Sigmoid colon (tissue), 7 donors: ENCODE measurements around the gene PDZD4. TPM values are rescaled to one million over a fixed set of nuclear protein-coding genes. Genes with fewer than 3 reads are reported as not detected.

Experiments used
- DNase-seq: peaks from one replicate; pipeline ENCODE4 v3.0.0-alpha.2; 2019
- H3K27ac ChIP-seq, 4 donors: fragments of 200-600 bp; sonication (generic); one replicate each; pipeline ENCODE4 v1.5.1; 2016 to 2019; ENCODE audit warnings: mild to moderate bottlenecking in 1 of 4
- H3K27me3 ChIP-seq, 3 donors: fragments of 200-600 bp; sonication (generic); one replicate each; pipeline ENCODE4 v1.5.1; 2019; ENCODE audit warnings: mild to moderate bottlenecking in 1 of 3
- H3K36me3 ChIP-seq, 4 donors: fragments of 200-600 bp; sonication (generic); one replicate each; pipeline ENCODE4 v1.5.1; 2016 to 2019
- H3K4me1 ChIP-seq, 4 donors: fragments of 200-600 bp; sonication (generic); one replicate each; pipeline ENCODE4 v1.5.1; 2017 to 2019
- H3K4me3 ChIP-seq, 4 donors: fragments of 200-600 bp; sonication (generic); one replicate each; pipeline ENCODE4 v1.5.1; 2017 to 2019; ENCODE audit warnings: mild to moderate bottlenecking in 2 of 4, moderate library complexity in 1 of 4
- H3K9me3 ChIP-seq, 4 donors: fragments of 200-600 bp in 3 of 4; sonication (generic) in 3 of 4; one replicate each; pipeline versions ENCODE4 v1.5.1 to v1.6.1; 2013 to 2019
- EP300 ChIP-seq, 4 donors: sonication (generic); formaldehyde crosslinking; IDR thresholded peaks; one replicate each; pipeline ENCODE4 v1.6.1; 2017; ENCODE audit warnings: antibody characterized with exemption in 4 of 4
- POLR2A ChIP-seq, 2 donors: fragments of 450-650 bp; IDR thresholded peaks; one replicate each; pipeline ENCODE4 v1.6.1; 2016; ENCODE audit warnings: antibody characterized with exemption in 2 of 2, mild to moderate bottlenecking in 2 of 2, moderate library complexity in 2 of 2
- POLR2AphosphoS5 ChIP-seq, 4 donors: sonication (generic); formaldehyde crosslinking; IDR thresholded peaks; one replicate each; pipeline ENCODE4 v1.6.1; 2017; ENCODE audit warnings: antibody characterized with exemption in 4 of 4
- WGBS, 2 donors: extraction: QIAGEN DNeasy Blood & Tissue Kit; methylation state at CpG; one replicate each; pipeline ENCODE4 v1.1.7; 2013; 5-methylcytosine and 5-hydroxymethylcytosine counted together
- intact Hi-C: fragments of 100-400 bp; cut with DNase I; formaldehyde crosslinking; loops from one replicate; pipeline ENCODE4 v1.15.1; 2023
- polyA plus RNA-seq, 3 donors: library from polyadenylated mRNA; stranded (reverse); fragments of 200-250 nt; gene quantifications; one replicate each; pipeline ENCODE4 v1.2.3, GENCODE V29; 2013
- total RNA-seq, 4 donors: library from RNA; depleted of rRNA; stranded (reverse); fragments of >200 nt; gene quantifications; one replicate each; pipeline ENCODE4 v1.1.0, GENCODE V29; 2016
- TF ChIP-seq, protein P1 (sequence below), 4 experiments: fragments of 450-650 bp in 3 of 4; fragments of 200-600 bp in 1 of 4; IDR thresholded peaks; one replicate each; pipeline ENCODE4 v1.5.1; 2016 to 2019; ENCODE audit warnings: antibody characterized with exemption in 4 of 4, mild to moderate bottlenecking in 3 of 4, moderate library complexity in 2 of 4
- donor health status: healthy with polysubstance abuse.
- donor health status: Bipolar disorder and iron deficiency.
- donor health status: healthy.

The PDZD4 gene
- total and polyA plus RNA-seq, 7 donors: 0.46 to 24.4 (median 8.6) TPM

DNA sequence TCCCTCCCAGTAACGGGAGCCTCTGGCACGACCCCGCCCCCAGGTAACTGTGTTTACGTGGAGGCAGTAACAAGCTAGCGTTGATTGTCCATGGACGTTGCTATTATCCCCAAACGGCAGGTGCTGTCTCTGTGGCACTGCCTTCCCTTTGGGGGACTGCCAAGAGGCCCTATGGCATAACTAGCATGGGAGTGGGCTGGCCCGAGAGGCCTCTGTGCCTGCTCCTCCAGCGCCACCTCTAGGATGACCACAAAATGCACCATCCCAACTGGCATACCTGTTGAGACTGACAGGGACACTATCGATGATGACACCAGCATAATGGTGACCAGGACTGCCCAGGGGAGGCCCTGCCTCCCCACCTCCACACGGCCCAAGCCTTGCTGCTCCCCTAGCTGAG is 48.0 kb downstream of the PDZD4 start:
- peak overlapping the region in 3 of 4 donors; percentile 85 to 91 (median 88) for H3K27ac ChIP-seq
- no peak for DNase-seq
- no peaks in the 10 kb centered on the region for H3K9me3 ChIP-seq
- H3K4me1 ChIP-seq: peaks cover 0 to 32% (median 29%) of the 10 kb centered on the region in 4 donors
- peaks cover 0 to 24% (median 3%) of the 10 kb centered on the region in 4 donors for H3K36me3 ChIP-seq
- peaks cover 0 to 3% (median 0%) of the 10 kb centered on the region in 3 donors for H3K27me3 ChIP-seq
- intact Hi-C loops: loop anchor here (5.0 kb wide), 1 partner anchor 150 kb away; no protein-coding TSS in a partner anchor
- WGBS, 2 donors: 12 to 68% methylated on average over 11 of the region's 11 CpGs
- peak overlapping the region in 1 of 4 donors; percentile 38 for H3K4me3 ChIP-seq
- TF ChIP-seq POLR2AphosphoS5 (IDR thresholded peaks at IDR 0.05): no peak
- TF ChIP-seq EP300 (IDR thresholded peaks at IDR 0.05): no peak
- TF ChIP-seq, protein P1, sequence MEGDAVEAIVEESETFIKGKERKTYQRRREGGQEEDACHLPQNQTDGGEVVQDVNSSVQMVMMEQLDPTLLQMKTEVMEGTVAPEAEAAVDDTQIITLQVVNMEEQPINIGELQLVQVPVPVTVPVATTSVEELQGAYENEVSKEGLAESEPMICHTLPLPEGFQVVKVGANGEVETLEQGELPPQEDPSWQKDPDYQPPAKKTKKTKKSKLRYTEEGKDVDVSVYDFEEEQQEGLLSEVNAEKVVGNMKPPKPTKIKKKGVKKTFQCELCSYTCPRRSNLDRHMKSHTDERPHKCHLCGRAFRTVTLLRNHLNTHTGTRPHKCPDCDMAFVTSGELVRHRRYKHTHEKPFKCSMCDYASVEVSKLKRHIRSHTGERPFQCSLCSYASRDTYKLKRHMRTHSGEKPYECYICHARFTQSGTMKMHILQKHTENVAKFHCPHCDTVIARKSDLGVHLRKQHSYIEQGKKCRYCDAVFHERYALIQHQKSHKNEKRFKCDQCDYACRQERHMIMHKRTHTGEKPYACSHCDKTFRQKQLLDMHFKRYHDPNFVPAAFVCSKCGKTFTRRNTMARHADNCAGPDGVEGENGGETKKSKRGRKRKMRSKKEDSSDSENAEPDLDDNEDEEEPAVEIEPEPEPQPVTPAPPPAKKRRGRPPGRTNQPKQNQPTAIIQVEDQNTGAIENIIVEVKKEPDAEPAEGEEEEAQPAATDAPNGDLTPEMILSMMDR (IDR thresholded peaks at IDR 0.05): peak in 1 of 4 experiments; percentile 10

DNA sequence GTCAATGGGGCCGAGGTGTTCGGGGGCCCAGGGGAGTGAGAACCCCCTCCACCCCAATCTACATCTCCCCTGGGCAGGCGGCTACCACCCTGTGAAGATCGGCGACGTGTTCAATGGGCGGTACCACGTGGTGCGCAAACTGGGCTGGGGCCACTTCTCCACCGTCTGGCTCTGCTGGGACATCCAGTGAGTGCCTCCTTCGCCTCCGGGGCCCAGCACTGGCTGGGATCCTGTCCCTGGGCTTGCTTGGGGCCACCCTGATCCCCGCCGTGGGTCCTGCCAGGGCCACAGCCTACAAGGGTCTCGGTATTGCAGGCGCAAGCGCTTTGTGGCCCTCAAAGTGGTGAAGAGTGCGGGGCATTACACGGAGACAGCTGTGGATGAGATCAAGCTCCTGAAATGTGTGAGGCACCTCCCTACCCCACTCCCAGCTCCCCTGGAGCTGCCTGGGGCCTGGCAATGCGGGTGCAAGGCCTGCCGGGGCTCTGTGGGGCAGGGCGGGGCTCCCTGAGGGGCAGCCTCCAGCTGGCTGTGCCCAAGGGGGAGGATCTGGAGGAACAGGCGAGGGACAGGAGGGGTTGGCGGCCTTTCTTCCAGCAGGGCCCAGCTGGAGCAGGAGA is 48.8 kb downstream of the PDZD4 start:
- no peak for DNase-seq
- TF ChIP-seq, protein P1 (IDR thresholded peaks at IDR 0.05): no peak
- TF ChIP-seq POLR2A (IDR thresholded peaks at IDR 0.05): peak in 1 of 2 donors; percentile 11
- no peak for TF ChIP-seq EP300 (IDR thresholded peaks at IDR 0.05)
- TF ChIP-seq POLR2AphosphoS5 (IDR thresholded peaks at IDR 0.05): peak in 2 of 4 donors; percentile 13 to 28
- Histone ChIP-seq H3K9me3 (no peaks in the 10 kb centered on the region), H3K4me3 (peak overlapping the region in 3 of 4 donors; percentile 28 to 38 (median 35)), H3K27ac (peak overlapping the region; percentile 74 to 91 (median 86)), H3K36me3 (peaks cover 0 to 16% (median 3%) of the 10 kb centered on the region in 4 donors), H3K27me3 (peaks cover 0 to 3% (median 0%) of the 10 kb centered on the region in 3 donors), H3K4me1 (peaks cover 0 to 32% (median 29%) of the 10 kb centered on the region in 4 donors)
- intact Hi-C loops: loop anchor here (5.0 kb wide), 1 partner anchor 151 kb away; no protein-coding TSS in a partner anchor
- 26 to 73% methylated on average over 24 of the region's 24 CpGs for WGBS, 2 donors

DNA sequence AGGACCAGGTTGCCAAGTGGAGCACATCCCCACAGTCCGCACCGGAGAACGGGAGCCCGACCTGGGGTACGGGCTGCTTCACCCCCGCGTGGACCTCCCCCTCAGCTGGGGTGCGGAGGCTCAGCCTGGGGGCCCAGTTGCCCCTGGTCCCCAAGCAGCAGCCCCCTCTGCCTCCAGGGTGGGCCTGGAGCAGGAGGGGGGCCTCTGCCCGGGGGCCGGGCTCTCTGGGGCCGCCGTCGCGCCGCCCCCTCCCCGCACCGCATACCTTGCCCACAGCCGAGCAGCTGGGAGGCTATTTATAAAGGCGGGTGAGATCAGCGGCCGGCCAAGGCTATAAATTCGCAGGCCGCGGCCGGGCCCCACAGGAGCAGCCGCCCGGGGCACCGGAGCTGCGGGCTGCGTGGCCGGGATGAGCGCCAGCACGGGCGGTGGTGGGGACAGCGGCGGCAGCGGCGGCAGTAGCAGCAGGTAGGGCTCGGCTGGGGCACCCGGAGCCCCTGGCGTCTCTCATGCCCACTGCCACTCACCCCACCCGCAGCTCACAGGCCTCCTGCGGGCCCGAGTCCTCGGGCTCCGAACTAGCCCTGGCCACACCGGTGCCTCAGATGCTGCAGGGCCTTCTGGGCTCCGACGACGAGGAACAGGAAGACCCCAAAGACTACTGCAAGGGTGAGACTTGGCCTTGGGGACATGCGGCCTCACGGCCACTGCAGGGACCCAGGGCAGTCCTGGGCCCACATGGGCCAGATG is 49.5 kb downstream of the PDZD4 start, which contains the start of gene SRPK3:
SRPK3 (plus strand) TSS at position 364 of the 750 bp plus-strand sequence; CDS start at position 410, 46 bp downstream.
- no peak for DNase-seq
- intact Hi-C loops: loop anchor here (5.0 kb wide), 1 partner anchor 151 kb away; no protein-coding TSS in a partner anchor
- Histone ChIP-seq H3K4me3 (peak within 1 kb of the TSS in 3 of 4 donors; percentile 28 to 38 (median 35)), H3K9me3 (no peaks in the 10 kb centered on the region), H3K4me1 (peaks cover 0 to 32% (median 29%) of the 10 kb centered on the region in 4 donors), H3K27me3 (peaks cover 0 to 3% (median 0%) of the 10 kb centered on the region in 3 donors), H3K27ac (peak within 1 kb of the TSS; percentile 74 to 91 (median 86)), H3K36me3 (peaks cover 0 to 13% (median 4%) of the 10 kb centered on the region in 4 donors)
- TF ChIP-seq POLR2A (IDR thresholded peaks at IDR 0.05) (no peak), POLR2AphosphoS5 (IDR thresholded peaks at IDR 0.05) (peak in 3 of 4 donors; percentile 48 to 50 (median 49))
- 7 to 23% methylated on average over 52 of the region's 52 CpGs for WGBS, 2 donors

DNA sequence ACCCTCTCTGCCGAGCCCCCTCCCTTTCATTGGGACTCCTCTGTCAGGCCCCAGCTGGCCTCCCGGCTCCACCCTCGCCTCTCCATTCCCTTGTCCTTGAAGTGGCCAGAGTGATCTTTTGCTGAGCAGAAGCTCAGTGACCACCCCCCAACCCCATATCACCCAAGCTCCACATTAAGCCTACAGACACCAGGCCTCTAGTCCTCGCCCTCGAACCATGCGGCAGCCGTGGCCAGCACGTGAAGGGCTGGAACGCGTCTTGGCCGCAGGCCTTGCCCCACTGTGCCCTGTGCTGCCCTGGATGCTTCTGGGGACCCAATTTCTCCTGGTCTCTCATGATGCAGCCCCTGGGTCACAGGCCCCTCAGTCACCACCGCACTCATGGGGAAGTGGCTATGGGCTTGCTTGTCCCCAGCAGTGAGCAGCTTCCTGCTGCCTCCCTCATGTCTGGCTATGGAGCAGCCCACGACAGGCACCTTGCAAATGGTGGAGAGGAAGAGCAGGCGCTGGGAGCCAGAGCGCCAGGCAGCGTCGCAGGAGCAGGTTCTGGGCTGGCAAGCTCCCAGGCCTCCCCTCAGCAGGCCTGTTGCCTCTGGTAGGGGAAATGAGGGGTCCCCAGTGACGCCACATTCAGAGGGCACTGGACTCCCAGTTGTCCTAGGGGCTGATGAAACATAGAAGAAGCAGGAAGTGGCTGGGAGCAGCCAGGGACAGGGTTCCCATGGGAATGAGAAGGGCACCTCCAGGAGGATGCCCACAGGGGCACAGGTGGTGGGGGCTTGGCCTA is 50.3 kb downstream of the PDZD4 start:
- Histone ChIP-seq H3K27ac (peak overlapping the region; percentile 74 to 91 (median 86)), H3K9me3 (no peaks in the 10 kb centered on the region), H3K4me3 (peak overlapping the region in 3 of 4 donors; percentile 28 to 38 (median 35)), H3K4me1 (peaks cover 0 to 32% (median 29%) of the 10 kb centered on the region in 4 donors), H3K27me3 (peaks cover 0 to 3% (median 0%) of the 10 kb centered on the region in 3 donors), H3K36me3 (peaks cover 0 to 13% (median 4%) of the 10 kb centered on the region in 4 donors)
- 58 to 60% methylated on average over 18 of the region's 18 CpGs for WGBS, 2 donors
- TF ChIP-seq POLR2AphosphoS5 (IDR thresholded peaks at IDR 0.05) (no peak), EP300 (IDR thresholded peaks at IDR 0.05) (no peak), POLR2A (IDR thresholded peaks at IDR 0.05) (no peak)
- TF ChIP-seq, protein P1 (IDR thresholded peaks at IDR 0.05): no peak
- no peak for DNase-seq
- intact Hi-C loops: loop anchor here (5.0 kb wide), 1 partner anchor 152 kb away; no protein-coding TSS in a partner anchor
